OCI-LY7 (cell line): Measurements from ENCODE around the gene GARIN5B. TPM values are rescaled to one million over a fixed set of nuclear protein-coding genes. Genes with fewer than 3 reads are reported as not detected.
"Not testable (repeated sequence)": the region's sequence is repeated elsewhere in the genome, so short reads cannot be mapped to it uniquely, and the experiment has no call there.

ENCODE experiments used
- BruUV-seq: library from RNA; stranded (reverse); fragments of 400-500 nt; replicated peaks from 2 replicates; lab custom pipeline; 2021; lab: Mats Ljungman, UMichigan
- CTCF ChIA-PET: fragments of 300-600 bp; sonication (Branson Sonifier 250); formaldehyde crosslinking; loops from one replicate; lab custom pipeline; 2022; ENCODE audit warnings: antibody characterized with exemption; ENCODE audit not compliant: unreplicated experiment; lab: Charles Lee
- POLR2A ChIA-PET: fragments of 300-600 bp; sonication (Branson Sonifier 250); formaldehyde crosslinking; loops from one replicate; lab custom pipeline; 2022; ENCODE audit warnings: antibody characterized with exemption; lab: Charles Lee
- DNase-seq: peaks from one replicate; pipeline ENCODE4 v3.0.0-alpha.2; 2015; ENCODE audit warnings: low spot score
- H2AFZ ChIP-seq: fragments of 200-600 bp; sonication (generic), shearing (Covaris generic); 2 replicates; pipeline ENCODE4 v1.6.1; 2014; ENCODE audit warnings: mild to moderate bottlenecking, antibody characterized with exemption, low read length, moderate library complexity
- H3K27ac ChIP-seq: fragments of 200-600 bp; sonication (generic); 2 replicates; pipeline ENCODE4 v1.5.1; 2014; ENCODE audit warnings: mixed run types, low read depth, mild to moderate bottlenecking, moderate library complexity, low read length, inconsistent platforms; ENCODE audit not compliant: poor library complexity, severe bottlenecking
- H3K36me3 ChIP-seq: fragments of 200-600 bp; sonication (generic); 2 replicates; pipeline ENCODE4 v1.6.1; 2014; ENCODE audit warnings: mild to moderate bottlenecking, antibody characterized with exemption, low read length, moderate library complexity, mixed read lengths; ENCODE audit not compliant: insufficient read depth
- H3K4me1 ChIP-seq: fragments of 200-600 bp; sonication (generic); 2 replicates; pipeline ENCODE4 v1.5.1; 2014; ENCODE audit warnings: mild to moderate bottlenecking, low read length; ENCODE audit not compliant: insufficient read depth, poor library complexity, severe bottlenecking
- H3K4me2 ChIP-seq: fragments of 200-600 bp; sonication (generic); 2 replicates; pipeline ENCODE4 v1.6.1; 2014; ENCODE audit warnings: mild to moderate bottlenecking, low read length
- H3K4me3 ChIP-seq: fragments of 200-600 bp; sonication (generic); 2 replicates; pipeline ENCODE4 v1.5.1; 2014; ENCODE audit warnings: mild to moderate bottlenecking, low read depth, low read length; ENCODE audit not compliant: poor library complexity, severe bottlenecking
- H3K79me2 ChIP-seq: fragments of 200-600 bp; sonication (generic); 2 replicates; pipeline ENCODE4 v1.6.1; 2016; ENCODE audit warnings: low read depth, mild to moderate bottlenecking, low read length, moderate library complexity, mixed read lengths; ENCODE audit not compliant: insufficient read depth
- H3K9me2 ChIP-seq: fragments of 200-600 bp; sonication (generic); 2 replicates; pipeline ENCODE4 v1.6.1; 2016; ENCODE audit warnings: mild to moderate bottlenecking, low read length, mixed read lengths; ENCODE audit not compliant: insufficient read depth
- H3K9me3 ChIP-seq: fragments of 200-600 bp; sonication (generic); 2 replicates; pipeline ENCODE4 v1.6.1; 2014; ENCODE audit warnings: mild to moderate bottlenecking, mixed run types, low read length, mixed read lengths
- H4K20me1 ChIP-seq: fragments of 200-600 bp; sonication (generic); 2 replicates; pipeline ENCODE4 v1.6.1; 2014; ENCODE audit warnings: mild to moderate bottlenecking, antibody characterized with exemption, low read length, moderate library complexity, mixed read lengths; ENCODE audit not compliant: insufficient read depth
- CTCF ChIP-seq: fragments of 200-600 bp; sonication (generic); conservative IDR thresholded peaks from 2 replicates; pipeline ENCODE4 v1.5.1; 2014; ENCODE audit warnings: mild to moderate bottlenecking, antibody characterized with exemption, low read length, moderate library complexity, mixed read lengths
- EZH2phosphoT487 ChIP-seq: fragments of 200-600 bp; sonication (generic); IDR thresholded peaks from 2 replicates; pipeline ENCODE4 v1.6.1; 2018; ENCODE audit warnings: low read depth, borderline replicate concordance, mild to moderate bottlenecking, mixed run types, antibody characterized with exemption, low read length, moderate library complexity, mixed read lengths
- intact Hi-C: fragments of 100-400 bp; cut with micrococcal nuclease; formaldehyde crosslinking; loops from one replicate; pipeline ENCODE4 v1.10.0; 2022; ENCODE audit not compliant: unreplicated experiment
- total RNA-seq, 2 experiments: library from RNA; depleted of rRNA in 1 of 2; stranded (reverse); fragments of >200 nt in 1 of 2; shearing (Covaris generic) in 1 of 2; gene quantifications; 2 replicates each; pipeline ENCODE4 v1.2.3, GENCODE V29; 2014 to 2022

The GARIN5B gene
- total RNA-seq, 2 experiments from 2014 or later: not detected

- TSS peak; percentile 94 for BruUV-seq
- CTCF ChIA-PET: no interaction called here
- no peak for DNase-seq
- Histone ChIP-seq H3K36me3 (peaks cover 37% of the 10 kb centered on the region), H2AFZ (peak overlapping the region; percentile 53; the same call in 1 of the 2 replicates), H3K9me3 (peaks cover 21% of the 10 kb centered on the region; the same call in 1 of the 2 replicates), H3K4me3 (peak overlapping the region; percentile 41), H3K79me2 (peaks cover 36% of the 10 kb centered on the region), H3K4me1 (peaks cover 32% of the 10 kb centered on the region), H3K9me2 (no peaks in the 10 kb centered on the region), H4K20me1 (peaks cover 20% of the 10 kb centered on the region), H3K27ac (peak overlapping the region; percentile 92), H3K4me2 (peak overlapping the region; percentile 53)
- intact Hi-C loops: no loop called here
- POLR2A ChIA-PET: no interaction called here
- TF ChIP-seq EZH2phosphoT487 (no peak), CTCF (no peak)
Measured at GRCh38 chr19:55408533-55408872, 45.4 kb upstream of the GARIN5B start.

- Histone ChIP-seq H3K9me2 (no peaks in the 10 kb centered on the region), H3K4me3 (peak overlapping the region; percentile 100), H3K4me2 (peak overlapping the region; percentile 89), H3K79me2 (peaks cover 41% of the 10 kb centered on the region), H4K20me1 (peaks cover 23% of the 10 kb centered on the region), H3K4me1 (peaks cover 32% of the 10 kb centered on the region), H3K9me3 (peaks cover 21% of the 10 kb centered on the region; the same call in 1 of the 2 replicates), H3K36me3 (peaks cover 42% of the 10 kb centered on the region), H3K27ac (peak overlapping the region; percentile 92), H2AFZ (peak overlapping the region; percentile 53; the same call in 1 of the 2 replicates)
- TF ChIP-seq CTCF: no peak
- TF ChIP-seq EZH2phosphoT487: no peak
- DNase-seq: peak; percentile 100
- POLR2A ChIA-PET: interaction anchor here (0.6 kb wide), 1 partner anchor 231 kb away, joined by 6 read pairs; no protein-coding TSS in a partner anchor
- intact Hi-C loops: loop anchor here (2.0 kb wide), 1 partner anchor 127 kb away; the partner anchor contains the start of gene HSPBP1
- no TSS peak for BruUV-seq
- CTCF ChIA-PET: no interaction called here
Measured at GRCh38 chr19:55407800-55408532, 44.9 kb upstream of the GARIN5B start.

- peaks cover 21% of the 10 kb centered on the region; the same call in 1 of the 2 replicates for H3K9me3 ChIP-seq
- H3K9me2 ChIP-seq, DNase-seq, CTCF ChIA-PET, BruUV-seq: not testable (repeated sequence)
- H3K4me2 ChIP-seq: peak within 1 kb of the TSS; percentile 89
- H4K20me1 ChIP-seq: peaks cover 27% of the 10 kb centered on the region
- POLR2A ChIA-PET: interaction anchor here (0.6 kb wide), 1 partner anchor 231 kb away, joined by 6 read pairs; no protein-coding TSS in a partner anchor
- peaks cover 46% of the 10 kb centered on the region for H3K79me2 ChIP-seq
- peaks cover 32% of the 10 kb centered on the region for H3K4me1 ChIP-seq
- peaks cover 47% of the 10 kb centered on the region for H3K36me3 ChIP-seq
- peak within 1 kb of the TSS; percentile 92 for H3K27ac ChIP-seq
- intact Hi-C loops: loop anchor here (2.0 kb wide), 1 partner anchor 127 kb away; the partner anchor contains the start of gene HSPBP1
- peak within 1 kb of the TSS; percentile 53; the same call in 1 of the 2 replicates for H2AFZ ChIP-seq
- peak within 1 kb of the TSS; percentile 100 for H3K4me3 ChIP-seq
Measured at GRCh38 chr19:55407550-55407799, 44.4 kb upstream of the GARIN5B start, which contains the start of gene UBE2S. TSS of gene UBE2S (minus strand) at chr19:55407788. CDS start at chr19:55407589, 199 bp downstream.
